HL-60/S4 (cell line): ENCODE measurements around the gene LITAF.
"Not testable (repeated sequence)": the region's sequence is repeated elsewhere in the genome, so short reads cannot be mapped to it uniquely, and the experiment has no call there.

Source experiments
- in situ Hi-C: fragments of 300-500 bp; cut with MboI; formaldehyde crosslinking; loops from 2 replicates; pipeline ENCODE4 v1.14.3; 2022; ENCODE audit warnings: low sequenced_read_pairs

LITAF gene

GRCh38 chr16:11621539-11621919, 34.8 kb upstream of the LITAF start:
- in situ Hi-C loops = no loop called here

- in situ Hi-C loops = no loop called here
Measured at GRCh38 chr16:11620243-11621003, 33.7 kb upstream of the LITAF start.

GRCh38 chr16:11619327-11619851, 32.7 kb upstream of the LITAF start:
- in situ Hi-C loops = no loop called here

- in situ Hi-C loops = no loop called here
Measured at GRCh38 chr16:11618107-11618717, 31.5 kb upstream of the LITAF start.

GRCh38 chr16:11615748-11616447, 29.2 kb upstream of the LITAF start:
- in situ Hi-C loops = no loop called here

- in situ Hi-C loops = no loop called here
Measured at GRCh38 chr16:11614587-11615175, 28.0 kb upstream of the LITAF start.

GRCh38 chr16:11613381-11614303, 26.9 kb upstream of the LITAF start:
- in situ Hi-C loops = no loop called here

GRCh38 chr16:11612665-11613025, 25.9 kb upstream of the LITAF start:
- in situ Hi-C loops = no loop called here

GRCh38 chr16:11611871-11612664, 25.3 kb upstream of the LITAF start:
- in situ Hi-C loops = no loop called here

- in situ Hi-C loops = no loop called here
Measured at GRCh38 chr16:11610580-11610979, 23.9 kb upstream of the LITAF start.

GRCh38 chr16:11610121-11610505, 23.4 kb upstream of the LITAF start:
- in situ Hi-C loops = no loop called here

GRCh38 chr16:11609474-11610120, 22.9 kb upstream of the LITAF start:
- in situ Hi-C loops = no loop called here

- in situ Hi-C loops = no loop called here
Measured at GRCh38 chr16:11605891-11606290, 19.2 kb upstream of the LITAF start.

GRCh38 chr16:11605564-11605886, 18.8 kb upstream of the LITAF start:
- in situ Hi-C loops = no loop called here

- in situ Hi-C loops = no loop called here
Measured at GRCh38 chr16:11604783-11605563, 18.3 kb upstream of the LITAF start.

GRCh38 chr16:11604296-11604695, 17.6 kb upstream of the LITAF start:
- in situ Hi-C loops = not testable (repeated sequence)

- in situ Hi-C loops = no loop called here
Measured at GRCh38 chr16:11603331-11603750, 16.6 kb upstream of the LITAF start.

- in situ Hi-C loops = no loop called here
Measured at GRCh38 chr16:11602321-11602720, 15.6 kb upstream of the LITAF start.

- in situ Hi-C loops = no loop called here
Measured at GRCh38 chr16:11601911-11602310, 15.2 kb upstream of the LITAF start.
